Fibroblast of skin of abdomen (primary cell): Measurements from ENCODE around the gene CDC40.
"Not testable (repeated sequence)": the region's sequence is repeated elsewhere in the genome, so short reads cannot be mapped to it uniquely, and the experiment has no call there.

Experiments
- DNase-seq: peaks from one replicate; pipeline ENCODE4 v3.0.0-alpha.2; 2013

CDC40 gene

DNA sequence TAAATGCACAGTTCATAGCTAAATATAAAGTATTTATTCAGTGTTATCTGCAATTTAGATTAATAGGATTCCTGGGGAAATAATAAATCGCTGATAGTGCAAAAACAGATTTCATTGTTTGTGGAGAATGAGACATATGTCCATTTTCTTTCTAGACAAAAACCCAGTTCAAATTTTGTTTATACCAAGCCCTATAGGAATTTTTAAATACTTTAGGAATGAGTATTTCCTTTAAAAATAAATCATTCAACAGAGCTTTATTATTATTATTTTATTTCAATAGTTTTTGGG, 91.5 kb downstream of the CDC40 start:
- no peak for DNase-seq

DNA sequence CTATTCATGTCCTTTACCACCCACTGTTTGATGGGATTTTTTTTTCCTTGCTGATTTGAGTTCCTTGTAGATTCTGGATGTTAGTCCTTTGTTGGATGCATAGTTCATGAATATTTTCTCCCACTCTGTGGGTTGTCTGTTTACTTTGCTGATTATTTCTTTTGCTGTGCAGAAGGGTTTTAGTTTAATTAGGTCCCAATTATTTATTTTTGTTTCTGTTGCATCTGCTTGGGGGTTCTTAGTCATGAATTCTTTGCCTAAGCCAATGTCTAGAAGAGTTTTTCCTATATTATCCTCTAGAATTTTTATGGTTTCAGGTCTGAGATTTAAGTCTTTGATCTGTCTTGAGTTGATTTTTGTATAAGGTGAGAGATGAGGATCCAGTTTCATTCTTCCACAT, 92.6 kb downstream of the CDC40 start:
- DNase-seq: not testable (repeated sequence)

DNA sequence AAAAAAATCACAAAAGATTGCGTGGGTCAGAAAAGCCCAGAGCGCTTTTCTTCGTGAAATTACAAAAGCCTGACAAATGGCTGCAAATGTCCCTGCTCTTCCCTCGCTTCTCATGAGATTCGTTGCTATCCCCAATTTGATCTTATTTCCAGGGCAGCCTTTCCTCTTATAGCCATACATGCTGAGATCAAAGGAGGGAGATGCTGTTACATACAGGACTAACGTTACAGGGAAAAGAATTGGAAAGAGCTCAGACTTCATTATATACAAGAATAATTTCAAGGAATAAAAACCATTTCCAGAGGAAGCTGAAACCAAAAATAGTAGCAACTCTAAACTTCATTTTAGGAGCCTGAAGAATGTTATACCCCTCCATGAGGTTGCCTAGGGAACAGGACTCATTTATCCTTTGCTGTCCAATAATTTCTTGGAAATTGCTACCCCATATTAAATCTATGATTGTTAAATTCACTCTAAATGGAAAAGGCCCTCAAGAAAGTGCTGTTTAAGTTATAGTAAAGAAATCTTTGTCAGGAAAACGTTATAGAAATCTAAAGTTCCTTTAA, 97.0 kb downstream of the CDC40 start:
- DNase-seq: no peak
